ENCODE results near the gene ABI2. TPM values are rescaled to one million over a fixed set of nuclear protein-coding genes. Genes with fewer than 3 reads are reported as not detected.
"Not testable (repeated sequence)": the region's sequence is repeated elsewhere in the genome, so short reads cannot be mapped to it uniquely, and the experiment has no call there.

The ABI2 gene
- total RNA-seq, 1 donor from 2014 or later = 28.8 TPM

- DNase-seq (ENCODE audit: low read depth) = no peak
- Histone ChIP-seq H3K4me3 (ENCODE audit: low read depth, low read length) (no peak overlapping the region), H3K27me3 (ENCODE audit: control insufficient read depth, insufficient read depth, low read length) (no peaks in the 10 kb centered on the region), H3K36me3 (ENCODE audit: control insufficient read depth, insufficient read depth, low read length) (no peaks in the 10 kb centered on the region)
- TF ChIP-seq, protein P1, sequence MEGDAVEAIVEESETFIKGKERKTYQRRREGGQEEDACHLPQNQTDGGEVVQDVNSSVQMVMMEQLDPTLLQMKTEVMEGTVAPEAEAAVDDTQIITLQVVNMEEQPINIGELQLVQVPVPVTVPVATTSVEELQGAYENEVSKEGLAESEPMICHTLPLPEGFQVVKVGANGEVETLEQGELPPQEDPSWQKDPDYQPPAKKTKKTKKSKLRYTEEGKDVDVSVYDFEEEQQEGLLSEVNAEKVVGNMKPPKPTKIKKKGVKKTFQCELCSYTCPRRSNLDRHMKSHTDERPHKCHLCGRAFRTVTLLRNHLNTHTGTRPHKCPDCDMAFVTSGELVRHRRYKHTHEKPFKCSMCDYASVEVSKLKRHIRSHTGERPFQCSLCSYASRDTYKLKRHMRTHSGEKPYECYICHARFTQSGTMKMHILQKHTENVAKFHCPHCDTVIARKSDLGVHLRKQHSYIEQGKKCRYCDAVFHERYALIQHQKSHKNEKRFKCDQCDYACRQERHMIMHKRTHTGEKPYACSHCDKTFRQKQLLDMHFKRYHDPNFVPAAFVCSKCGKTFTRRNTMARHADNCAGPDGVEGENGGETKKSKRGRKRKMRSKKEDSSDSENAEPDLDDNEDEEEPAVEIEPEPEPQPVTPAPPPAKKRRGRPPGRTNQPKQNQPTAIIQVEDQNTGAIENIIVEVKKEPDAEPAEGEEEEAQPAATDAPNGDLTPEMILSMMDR (IDR thresholded peaks at IDR 0.05; ENCODE audit: insufficient read depth, low read length, poor library complexity, severe bottlenecking) = no peak
Measured at GRCh38 chr2:203301667-203302066, 26.5 kb upstream of the ABI2 start.

DNA sequence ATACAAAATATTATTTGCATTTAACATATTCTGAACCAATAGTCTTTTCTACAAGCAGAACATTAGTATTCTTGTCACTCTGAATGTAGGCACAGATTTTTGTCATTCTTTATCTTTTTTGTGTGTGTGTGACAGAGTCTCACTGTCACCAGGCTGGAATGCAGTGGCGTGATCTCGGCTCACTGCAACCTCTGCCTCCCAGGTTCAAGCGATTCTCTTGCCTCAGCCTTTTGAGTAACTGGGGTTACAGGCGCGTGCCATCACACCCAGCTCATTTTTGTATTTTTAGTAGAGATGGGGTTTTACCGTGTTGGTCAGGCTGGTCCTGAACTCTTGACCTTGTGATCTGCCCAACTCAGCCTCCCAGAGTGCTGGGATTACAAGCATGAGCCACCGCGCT is 25.6 kb upstream of the ABI2 start:
- not testable (repeated sequence) for H3K4me3 ChIP-seq (ENCODE audit: low read depth, low read length); DNase-seq (ENCODE audit: low read depth); H3K36me3 ChIP-seq (ENCODE audit: control insufficient read depth, insufficient read depth, low read length); H3K27me3 ChIP-seq (ENCODE audit: control insufficient read depth, insufficient read depth, low read length)

DNA sequence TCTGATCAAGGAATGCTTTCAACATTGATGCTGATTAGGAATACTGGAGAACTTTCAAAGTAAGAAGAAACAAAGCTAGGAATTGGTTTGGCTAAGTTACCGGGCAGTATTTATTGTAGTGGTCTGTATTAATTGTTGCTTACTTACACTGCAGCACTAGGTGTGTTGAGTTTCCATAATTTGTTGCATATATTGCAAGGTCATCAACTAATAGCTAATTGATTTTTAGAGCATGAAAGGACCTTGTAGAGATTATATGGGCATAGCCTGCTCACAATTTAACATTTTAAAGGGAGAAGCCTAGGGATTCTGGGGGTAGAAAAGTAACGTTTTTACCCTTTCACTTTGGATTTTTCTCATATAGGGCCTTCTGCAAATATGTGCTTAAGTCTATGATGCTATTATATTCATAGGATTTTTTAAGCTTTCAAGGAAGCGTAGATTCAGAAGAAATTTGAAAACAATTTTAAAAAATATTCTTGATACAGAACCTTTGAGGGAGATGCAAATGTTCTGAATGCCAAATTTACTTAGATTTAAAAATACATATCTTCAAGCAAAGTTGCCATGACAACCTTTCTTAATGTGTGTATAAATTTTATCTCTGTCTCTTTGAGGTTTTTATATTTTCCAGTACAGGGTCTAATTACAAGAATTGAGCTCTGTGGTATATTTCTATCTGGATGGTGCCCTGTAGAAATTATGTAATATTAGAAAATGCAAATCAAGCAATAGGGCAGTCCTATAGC is 17.3 kb upstream of the ABI2 start:
- no peaks in the 10 kb centered on the region for H3K27me3 ChIP-seq (ENCODE audit: control insufficient read depth, insufficient read depth, low read length)
- no peak overlapping the region for H3K4me3 ChIP-seq (ENCODE audit: low read depth, low read length)
- H3K36me3 ChIP-seq (ENCODE audit: control insufficient read depth, insufficient read depth, low read length) = no peaks in the 10 kb centered on the region
- DNase-seq (ENCODE audit: low read depth) = no peak
- TF ChIP-seq, protein P1 (IDR thresholded peaks at IDR 0.05; ENCODE audit: insufficient read depth, low read length, poor library complexity, severe bottlenecking) = no peak

- no peak for DNase-seq (ENCODE audit: low read depth)
Measured at GRCh38 chr2:203326356-203326755, 1.8 kb upstream of the ABI2 start.

DNA sequence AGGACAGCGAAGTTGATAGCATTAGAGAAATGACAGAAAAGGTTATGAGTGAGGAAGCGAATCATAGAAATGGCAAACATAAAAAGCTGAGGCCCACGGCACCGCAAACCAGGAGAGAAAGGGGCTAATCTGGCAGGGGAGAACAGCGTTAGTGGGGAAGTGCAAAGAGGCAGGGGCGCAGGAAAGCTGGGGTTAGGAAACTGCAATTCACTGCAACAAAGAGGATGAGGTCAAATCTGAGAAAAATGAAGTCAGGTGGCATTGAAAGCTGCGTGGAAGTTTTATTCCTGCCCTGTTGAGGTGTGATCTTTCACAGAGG is 653 bp upstream of the ABI2 start:
- TF ChIP-seq, protein P1 (IDR thresholded peaks at IDR 0.05; ENCODE audit: insufficient read depth, low read length, poor library complexity, severe bottlenecking) = no peak

More at GRCh38 chr2:203326356-203326755, 1.8 kb upstream of the ABI2 start:
- Histone ChIP-seq H3K4me3 (ENCODE audit: low read depth, low read length) (no peak overlapping the region), H3K27me3 (ENCODE audit: control insufficient read depth, insufficient read depth, low read length) (no peaks in the 10 kb centered on the region), H3K36me3 (ENCODE audit: control insufficient read depth, insufficient read depth, low read length) (no peaks in the 10 kb centered on the region)
- TF ChIP-seq, protein P1 (IDR thresholded peaks at IDR 0.05; ENCODE audit: insufficient read depth, low read length, poor library complexity, severe bottlenecking) = no peak

GRCh38 chr2:203328760-203329540 is 756 bp downstream of the ABI2 start:
- Histone ChIP-seq H3K4me3 (ENCODE audit: low read depth, low read length) (peak overlapping the region; percentile 64), H3K27me3 (ENCODE audit: control insufficient read depth, insufficient read depth, low read length) (no peaks in the 10 kb centered on the region), H3K36me3 (ENCODE audit: control insufficient read depth, insufficient read depth, low read length) (no peaks in the 10 kb centered on the region)
- no peak for DNase-seq (ENCODE audit: low read depth)
- TF ChIP-seq, protein P1 (IDR thresholded peaks at IDR 0.05; ENCODE audit: insufficient read depth, low read length, poor library complexity, severe bottlenecking) = no peak

More for the DNA sequence above, 653 bp upstream of the ABI2 start:
- no peak for DNase-seq (ENCODE audit: low read depth)
- peak overlapping the region; percentile 64 for H3K4me3 ChIP-seq (ENCODE audit: low read depth, low read length)
- H3K27me3 ChIP-seq (ENCODE audit: control insufficient read depth, insufficient read depth, low read length) = no peaks in the 10 kb centered on the region
- no peaks in the 10 kb centered on the region for H3K36me3 ChIP-seq (ENCODE audit: control insufficient read depth, insufficient read depth, low read length)
